HepG2 (cell line): ENCODE measurements around the gene NCOA1. TPM values are rescaled to one million over a fixed set of nuclear protein-coding genes. Genes with fewer than 3 reads are reported as not detected.

Experiments used
- ATAC-seq: fragments of 200-7000 bp; cut with Tn5 transposase; 3 replicates; pipeline ENCODE4 v1.9.1; 2020; ENCODE audit warnings: mild to moderate bottlenecking, moderate library complexity
- BruUV-seq: library from RNA; stranded (reverse); fragments of 400-500 nt; replicated peaks from 2 replicates; lab custom pipeline; 2021; lab: Mats Ljungman, UMichigan
- CTCF ChIA-PET: fragments of 300-600 bp; formaldehyde crosslinking; extraction: SDS; loops from one replicate; lab custom pipeline; 2021; ENCODE audit warnings: low total read pairs, inconsistent platforms, low intra/inter-chr PET ratio; lab: Yijun Ruan, JAX
- POLR2A ChIA-PET: fragments of 350-600 bp; sonication (Branson Sonifier 250); formaldehyde crosslinking; loops from one replicate; lab custom pipeline; 2020; ENCODE audit warnings: antibody characterized with exemption, inconsistent platforms; lab: Yijun Ruan, JAX
- DNase-seq: peaks from one replicate; pipeline ENCODE4 v3.0.0-alpha.2; 2015; ENCODE audit warnings: low spot score
- FAIRE-seq: peaks from 3 replicates; lab custom pipeline; 2011; peaks lifted over from hg19 to GRCh38; lab: Jason Lieb, UNC
- H2AFZ ChIP-seq: one replicate; pipeline ENCODE4 v1.6.1; 2011; ENCODE audit warnings: low read length, inconsistent platforms
- H3K27ac ChIP-seq: fragments of 300-600 bp; 3 replicates; pipeline ENCODE4 v1.8.0; 2011; ENCODE audit warnings: mixed run types, mild to moderate bottlenecking, mixed read lengths, low read length, inconsistent platforms; ENCODE audit not compliant: insufficient read depth; ENCODE audit errors: extremely low read length
- H3K27me3 ChIP-seq, 2 experiments: fragments of 200-600 bp in 1 of 2; 2 replicates in 1 of 2; 3 replicates in 1 of 2; pipeline versions ENCODE4 v1.6.0 to v1.8.0; 2011; ENCODE audit warnings: low read length in 2 of 2, mild to moderate bottlenecking in 2 of 2, moderate library complexity in 2 of 2, inconsistent platforms in 1 of 2; ENCODE audit not compliant: insufficient read depth in 2 of 2, control insufficient read depth in 1 of 2
- H3K36me3 ChIP-seq, 2 experiments: fragments of 200-600 bp in 1 of 2; replicated peaks in 1 of 2; 2 replicates in 1 of 2; 3 replicates in 1 of 2; pipeline versions ENCODE4 v1.5.1 to v1.8.0; 2011; ENCODE audit warnings: low read length in 2 of 2, inconsistent platforms in 1 of 2; ENCODE audit not compliant: insufficient read depth in 2 of 2, control insufficient read depth in 1 of 2
- H3K4me1 ChIP-seq: 2 replicates; pipeline ENCODE4 v1.5.1; 2012; ENCODE audit warnings: low read length, inconsistent platforms; ENCODE audit not compliant: insufficient read depth
- H3K4me2 ChIP-seq: 2 replicates; pipeline ENCODE4 v1.6.0; 2011; ENCODE audit warnings: low read depth, low read length, inconsistent platforms
- H3K4me3 ChIP-seq, 3 experiments: fragments of 200-600 bp in 1 of 3; sonication (generic), shearing (Covaris generic) in 1 of 3; replicated peaks in 1 of 3; 2 replicates each; pipeline ENCODE4 v1.5.1; 2011 to 2016; ENCODE audit warnings: low read length in 3 of 3, inconsistent platforms in 2 of 3, low read depth in 2 of 3, mild to moderate bottlenecking in 2 of 3, control low read depth in 1 of 3, mixed read lengths in 1 of 3; ENCODE audit not compliant: insufficient read depth in 1 of 3
- H3K79me2 ChIP-seq: one replicate; pipeline ENCODE4 v1.6.1; 2011; ENCODE audit warnings: low read length, inconsistent platforms; ENCODE audit not compliant: insufficient read depth
- H3K9ac ChIP-seq: 2 replicates; pipeline ENCODE4 v1.6.0; 2011; ENCODE audit warnings: mild to moderate bottlenecking, low read depth, low read length, inconsistent platforms; ENCODE audit not compliant: insufficient read depth
- H3K9me3 ChIP-seq: 2 replicates; pipeline ENCODE4 v1.5.1; 2012; ENCODE audit warnings: mild to moderate bottlenecking, low read length
- H4K20me1 ChIP-seq: 2 replicates; pipeline ENCODE4 v1.6.0; 2011; ENCODE audit warnings: inconsistent platforms, mild to moderate bottlenecking, low read length, moderate library complexity; ENCODE audit not compliant: insufficient read depth
- CENPT ChIP-seq: sonication (generic); formaldehyde crosslinking; IDR thresholded peaks from 2 replicates; pipeline ENCODE4 v1.8.0; 2022; ENCODE audit warnings: low read depth, mild to moderate bottlenecking, moderate library complexity, missing genetic modification reagents
- ISX ChIP-seq: sonication (generic); formaldehyde crosslinking; conservative IDR thresholded peaks from 2 replicates; pipeline ENCODE4 v1.5.0; 2020; ENCODE audit warnings: missing genetic modification reagents
- ZKSCAN5 ChIP-seq: sonication (generic); formaldehyde crosslinking; IDR thresholded peaks from 2 replicates; pipeline ENCODE4 v1.5.1; 2020; ENCODE audit warnings: mild to moderate bottlenecking, missing genetic modification reagents
- ZNF138 ChIP-seq: sonication (generic); formaldehyde crosslinking; IDR thresholded peaks from 2 replicates; pipeline ENCODE4 v1.5.0; 2020; ENCODE audit warnings: mild to moderate bottlenecking, low read depth, missing genetic modification reagents
- ZNF232 ChIP-seq: sonication (generic); formaldehyde crosslinking; IDR thresholded peaks from 2 replicates; pipeline ENCODE4 v1.4.0; 2020; ENCODE audit warnings: missing genetic modification reagents, borderline replicate concordance
- ZNF335 ChIP-seq: sonication (generic); formaldehyde crosslinking; IDR thresholded peaks from 2 replicates; pipeline ENCODE4 v1.4.0; 2020; ENCODE audit warnings: missing genetic modification reagents
- ZNF605 ChIP-seq: sonication (generic); formaldehyde crosslinking; IDR thresholded peaks from 2 replicates; pipeline ENCODE4 v1.8.0; 2022; ENCODE audit warnings: mild to moderate bottlenecking, missing genetic modification reagents
- ZNF646 ChIP-seq: sonication (generic); formaldehyde crosslinking; IDR thresholded peaks from 2 replicates; pipeline ENCODE4 v1.9.0; 2021; ENCODE audit warnings: mild to moderate bottlenecking, missing genetic modification reagents
- ZNF652 ChIP-seq: IDR thresholded peaks from 2 replicates; pipeline ENCODE4 v1.6.1; 2016; ENCODE audit warnings: low read depth, borderline replicate concordance
- ZNF674 ChIP-seq: sonication (generic); formaldehyde crosslinking; IDR thresholded peaks from 2 replicates; pipeline ENCODE4 v1.5.0; 2020; ENCODE audit warnings: low read depth, mild to moderate bottlenecking, missing genetic modification reagents
- ZNF766 ChIP-seq: sonication (generic); formaldehyde crosslinking; IDR thresholded peaks from 2 replicates; pipeline ENCODE4 v1.5.0; 2020; ENCODE audit warnings: missing genetic modification reagents, borderline replicate concordance
- WGBS: methylation state at CpG from one replicate; pipeline ENCODE4 v1.1.6; 2017; ENCODE audit warnings: low lambda C conversion rate; 5-methylcytosine and 5-hydroxymethylcytosine counted together
- in situ Hi-C: cut with HindIII; loops from 2 replicates; pipeline ENCODE4 v1.10.0; 2017; ENCODE audit warnings: low pct_unique_long_range_greater_than_20kb; ENCODE audit not compliant: extremely low pct_ligation_motif_present
- intact Hi-C: fragments of 100-400 bp; cut with micrococcal nuclease; formaldehyde crosslinking; loops from one replicate; pipeline ENCODE4 v1.10.0; 2022; ENCODE audit not compliant: unreplicated experiment
- polyA plus RNA-seq, 8 experiments: library from polyadenylated mRNA; depleted of rRNA in 3 of 8; stranded (reverse) in 7 of 8; unstranded in 1 of 8; fragments of >200 nt; fragmentation: Illumina TruSeq in 4 of 8; extraction: Trizol in 4 of 8; gene quantifications; 2 replicates each; pipeline versions ENCODE4 v1.2.1 to v1.2.3, GENCODE V29; 2011 to 2016; ENCODE audit warnings: low read depth in 4 of 8, missing spikeins in 1 of 8, mixed read lengths in 1 of 8; ENCODE audit not compliant: insufficient read depth in 1 of 8
- total RNA-seq, 5 experiments: library from RNA; depleted of rRNA; stranded (reverse); fragments of >200 nt; fragmentation: Illumina TruSeq; extraction: Trizol; gene quantifications; 2 replicates each; pipeline ENCODE4 v1.2.3, GENCODE V29; 2016; ENCODE audit warnings: low read depth in 1 of 5
- TF ChIP-seq, protein P1 (sequence below), 2 experiments: sonication (generic) in 1 of 2; formaldehyde crosslinking in 1 of 2; IDR thresholded peaks; 2 replicates each; pipeline versions ENCODE4 v1.4.0 to v1.6.1; 2018 to 2020; ENCODE audit warnings: missing genetic modification reagents in 2 of 2, borderline replicate concordance in 1 of 2, low read depth in 1 of 2, mild to moderate bottlenecking in 1 of 2, missing biosample characterization in 1 of 2

NCOA1 gene
- total and polyA plus RNA-seq, 2 of the 13 experiments (the other 11 are each of a cell fraction or from before 2014, with no cell fraction given): 10.0 to 10.4 TPM

- H3K27me3 ChIP-seq: peaks cover 0 to 10% of the 10 kb centered on the region in 2 experiments; a peak in 2 of 5 replicates
- ATAC-seq: peak; percentile 37
- H3K4me2 ChIP-seq: peak overlapping the region; percentile 96
- peak overlapping the region; percentile 77 to 90 (median 80) for H3K4me3 ChIP-seq
- H2AFZ ChIP-seq: peak overlapping the region; percentile 21
- no peaks in the 10 kb centered on the region for H3K36me3 ChIP-seq
- no peak overlapping the region for H3K27ac ChIP-seq
- in situ Hi-C loops: loop anchor here (10.0 kb wide), 1 partner anchor 302 kb away; the partner anchor contains the start of genes CENPO and PTRHD1
- peaks cover 4% of the 10 kb centered on the region for H3K79me2 ChIP-seq
- CTCF ChIA-PET: no interaction called here
- WGBS: 52% methylated on average over 16 of the region's 16 CpGs
- no peak for FAIRE-seq
- H3K9ac ChIP-seq: peak overlapping the region; percentile 78
- no peaks in the 10 kb centered on the region for H4K20me1 ChIP-seq
- POLR2A ChIA-PET: no interaction called here
- H3K9me3 ChIP-seq: no peaks in the 10 kb centered on the region
- DNase-seq: no peak
- intact Hi-C loops: loop anchor here (5.0 kb wide), 1 partner anchor 80 kb away; no protein-coding TSS in a partner anchor
- peaks cover 34% of the 10 kb centered on the region for H3K4me1 ChIP-seq
- BruUV-seq: no TSS peak
- TF ChIP-seq, protein P1, sequence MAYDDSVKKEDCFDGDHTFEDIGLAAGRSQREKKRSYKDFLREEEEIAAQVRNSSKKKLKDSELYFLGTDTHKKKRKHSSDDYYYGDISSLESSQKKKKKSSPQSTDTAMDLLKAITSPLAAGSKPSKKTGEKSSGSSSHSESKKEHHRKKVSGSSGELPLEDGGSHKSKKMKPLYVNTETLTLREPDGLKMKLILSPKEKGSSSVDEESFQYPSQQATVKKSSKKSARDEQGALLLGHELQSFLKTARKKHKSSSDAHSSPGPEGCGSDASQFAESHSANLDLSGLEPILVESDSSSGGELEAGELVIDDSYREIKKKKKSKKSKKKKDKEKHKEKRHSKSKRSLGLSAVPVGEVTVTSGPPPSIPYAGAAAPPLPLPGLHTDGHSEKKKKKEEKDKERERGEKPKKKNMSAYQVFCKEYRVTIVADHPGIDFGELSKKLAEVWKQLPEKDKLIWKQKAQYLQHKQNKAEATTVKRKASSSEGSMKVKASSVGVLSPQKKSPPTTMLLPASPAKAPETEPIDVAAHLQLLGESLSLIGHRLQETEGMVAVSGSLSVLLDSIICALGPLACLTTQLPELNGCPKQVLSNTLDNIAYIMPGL (CRISPR knock-in tag; IDR thresholded peaks at IDR 0.05; ENCODE audit: borderline replicate concordance in 1 of 2, low read depth in 1 of 2): 0 out of 4 replicates have a peak, but pooled peaks of 1 of the 2 experiments have one; percentile 1
- TF ChIP-seq ZNF335 (CRISPR knock-in tag): 0 out of 2 replicates have a peak, but pooled peaks have one; percentile 26
- no peak for TF ChIP-seq ZNF138 (CRISPR knock-in tag)
- TF ChIP-seq ZNF646: 0 out of 2 replicates have a peak, but pooled peaks have one; percentile 37
- 0 out of 2 replicates have a peak, but pooled peaks have one; percentile 28 for TF ChIP-seq ZNF605
- no peak for TF ChIP-seq ZNF232 (CRISPR knock-in tag)
- 0 out of 2 replicates have a peak, but pooled peaks have one; percentile 50 for TF ChIP-seq ISX
- TF ChIP-seq ZKSCAN5 (CRISPR knock-in tag): no peak
- TF ChIP-seq CENPT (CRISPR knock-in tag): no peak
- 0 out of 2 replicates have a peak, but pooled peaks have one; percentile 29 for TF ChIP-seq ZNF766 (CRISPR knock-in tag)
- no peak for TF ChIP-seq ZNF674 (CRISPR knock-in tag)
- TF ChIP-seq ZNF652: peak; percentile 51; the same call in 1 of the 2 replicates
These were observed 1.6 kb downstream of the NCOA1 start for GRCh38 chr2:24492421-24493279.
